Measurements from ENCODE around the gene PGAM2. TPM values are rescaled to one million over a fixed set of nuclear protein-coding genes. Genes with fewer than 3 reads are reported as not detected.

The PGAM2 gene
- total RNA-seq, 1 experiment from 2014 or later: 8.7 TPM

GRCh38 chr7:44051611-44052220 is 13.7 kb downstream of the PGAM2 start:
- no CpG with 5 or more reads among the region's 5 CpGs for WGBS (ENCODE audit: extremely low coverage, insufficient read length, low lambda C conversion rate)
- Histone ChIP-seq H2AK5ac (ENCODE audit: insufficient read length, low read length) (no peak overlapping the region), H3K9ac (ENCODE audit: extremely low read depth, insufficient read length, low read length) (no peak overlapping the region), H2AFZ (ENCODE audit: low read length) (no peak overlapping the region), H3K9me3 (ENCODE audit: control insufficient read depth, low read depth, low read length) (no peaks in the 10 kb centered on the region), H4K5ac (ENCODE audit: insufficient read length, low read depth, low read length) (no peak overlapping the region), H3K23ac (ENCODE audit: insufficient read length, low read depth, low read length) (no peak overlapping the region), H3T11ph (ENCODE audit: low read length) (no peak overlapping the region), H3K14ac (ENCODE audit: insufficient read depth, low read length) (no peak overlapping the region), H3K79me2 (ENCODE audit: insufficient read depth, low read length) (peaks cover under 1% of the 10 kb centered on the region; the same call in 1 of the 2 replicates), H4K8ac (replicated peaks; ENCODE audit: insufficient read length, low read depth, low read length) (no peak overlapping the region), H3K79me1 (ENCODE audit: insufficient read depth, low read depth, low read length, poor library complexity, severe bottlenecking) (no peaks in the 10 kb centered on the region), H3K18ac (ENCODE audit: insufficient read length, low read depth, low read length) (no peak overlapping the region), H2BK5ac (ENCODE audit: insufficient read length, low read length) (no peak overlapping the region), H2BK15ac (ENCODE audit: low read depth, low read length) (no peak overlapping the region), H4K20me1 (ENCODE audit: control insufficient read depth, insufficient read depth, insufficient read length) (no peaks in the 10 kb centered on the region), H3K23me2 (ENCODE audit: insufficient read length, low read depth, low read length, poor library complexity, severe bottlenecking) (no peaks in the 10 kb centered on the region), H2BK120ac (ENCODE audit: low read depth, low read length, poor library complexity, severe bottlenecking) (no peak overlapping the region), H2BK20ac (ENCODE audit: low read depth, low read length, poor library complexity, severe bottlenecking) (no peak overlapping the region), H3K27ac (ENCODE audit: insufficient read length, low read depth, low read length) (no peak overlapping the region), H3K4me2 (ENCODE audit: insufficient read depth, insufficient read length, low read length) (no peak overlapping the region), H3K27me3 (ENCODE audit: insufficient read depth, low read length) (no peaks in the 10 kb centered on the region), H3K56ac (ENCODE audit: insufficient read length, low read depth, low read length) (no peak overlapping the region), H4K91ac (ENCODE audit: insufficient read length, low read depth, low read length) (no peak overlapping the region), H3K4me1 (ENCODE audit: insufficient read depth, low read length) (no peaks in the 10 kb centered on the region), H3K4ac (ENCODE audit: low read depth, low read length) (no peak overlapping the region), H2BK12ac (ENCODE audit: insufficient read length, low read depth, low read length) (no peak overlapping the region)
- no peaks in the 10 kb centered on the region for H3K9me3 Mint-ChIP-seq
- no peak overlapping the region for H3K27ac Mint-ChIP-seq
- no peaks in the 10 kb centered on the region for H3K4me1 Mint-ChIP-seq
- DNase-seq: no peak
- H3K27me3 Mint-ChIP-seq (ENCODE audit: low read depth): no peaks in the 10 kb centered on the region
- TF ChIP-seq CTCF (conservative IDR thresholded peaks at IDR 0.05): no peak
- H3K4me3 Mint-ChIP-seq: no peak overlapping the region
- peaks cover 8 to 54% (median 39%) of the 10 kb centered on the region in 3 experiments; a peak in 6 of 7 replicates for H3K36me3 Mint-ChIP-seq (ENCODE audit: insufficient read depth in 1 of 3, low read depth in 3 of 3)

Measured in H9 (cell line).